T-helper 1 cell treated with Interleukin-12 subunit alpha and Interleukin-12 subunit beta and Interleukin-4 antibody, amounts not matched to agents 30 μg/mL and 1 μg/mL, for 36 hours (primary cell): ENCODE data around the gene MYO15A.
A peak's percentile ranks its signal among the peaks of the same experiment; 100 is the strongest.

ENCODE experiments used
- H3K27ac Mint-ChIP-seq: one replicate; pipeline ENCODE4 v1.8.0; 2021; ENCODE audit warnings: mild to moderate bottlenecking, mixed read lengths
- H3K27me3 Mint-ChIP-seq: one replicate; pipeline ENCODE4 v1.8.0; 2021; ENCODE audit warnings: low read depth, mixed read lengths
- H3K36me3 Mint-ChIP-seq: one replicate; pipeline ENCODE4 v1.8.0; 2021; ENCODE audit warnings: low read depth, mixed read lengths
- H3K4me1 Mint-ChIP-seq: one replicate; pipeline ENCODE4 v1.8.0; 2021; ENCODE audit warnings: low read depth, mixed read lengths
- H3K4me3 Mint-ChIP-seq: one replicate; pipeline ENCODE4 v1.8.0; 2021; ENCODE audit warnings: mild to moderate bottlenecking, moderate library complexity, mixed read lengths
- H3K9me3 Mint-ChIP-seq: one replicate; pipeline ENCODE4 v1.8.0; 2021; ENCODE audit warnings: mixed read lengths

Gene MYO15A

DNA sequence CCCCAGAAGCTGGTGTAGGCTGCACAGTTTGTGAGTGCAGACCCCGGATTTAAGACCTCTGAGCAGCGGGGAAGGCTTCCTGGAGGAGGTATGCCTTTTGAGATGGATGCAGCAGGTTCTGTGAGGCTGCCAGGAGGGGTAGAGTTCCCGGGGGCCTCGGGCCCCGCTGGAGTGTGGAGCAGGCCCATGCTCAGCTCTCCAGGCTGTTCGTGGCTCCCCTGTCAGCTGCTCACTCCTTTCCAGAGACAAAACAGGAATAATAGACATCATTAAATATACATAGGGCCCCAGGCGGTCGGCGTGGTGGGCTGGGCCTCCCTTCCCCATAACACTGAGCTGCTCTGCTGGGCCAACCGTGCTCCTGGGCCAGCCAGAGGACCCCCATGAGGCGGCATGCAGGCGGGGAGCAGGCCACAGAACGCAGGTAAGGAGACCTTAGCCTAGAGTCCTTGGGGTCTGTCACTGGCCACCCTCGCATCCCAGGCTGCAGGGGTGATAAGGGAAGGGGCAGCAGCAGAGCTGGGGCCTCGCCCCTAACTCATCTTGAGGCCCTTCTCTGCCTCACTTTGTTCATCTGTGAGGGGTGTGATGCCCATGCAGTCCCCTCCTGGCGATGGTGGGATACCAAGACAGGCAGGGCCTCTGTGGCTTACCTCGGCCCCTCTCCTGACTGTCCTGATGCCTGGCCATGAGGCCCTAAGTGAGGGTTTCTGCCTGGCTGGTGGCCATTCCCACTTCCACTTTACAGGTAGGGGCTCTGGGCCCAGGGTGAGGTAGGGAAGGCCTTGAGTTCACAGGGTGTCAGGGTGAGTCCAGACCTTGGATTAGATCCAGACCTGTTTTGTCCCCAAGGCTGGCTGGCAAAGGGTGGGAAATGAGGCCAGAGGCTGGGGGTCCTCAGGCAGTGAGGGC is at the start of gene MYO15A:
Gene MYO15A (plus strand): TSS at position 356 of the 912 bp plus-strand sequence. CDS start 10,045 bp downstream, outside the sequence.
- H3K27me3 Mint-ChIP-seq: no peaks in the 10 kb centered on the region
- H3K36me3 Mint-ChIP-seq: peaks cover 4% of the 10 kb centered on the region
- H3K27ac Mint-ChIP-seq: no peak within 1 kb of the TSS
- H3K4me1 Mint-ChIP-seq: no peaks in the 10 kb centered on the region
- H3K4me3 Mint-ChIP-seq: no peak within 1 kb of the TSS
- no peaks in the 10 kb centered on the region for H3K9me3 Mint-ChIP-seq

DNA sequence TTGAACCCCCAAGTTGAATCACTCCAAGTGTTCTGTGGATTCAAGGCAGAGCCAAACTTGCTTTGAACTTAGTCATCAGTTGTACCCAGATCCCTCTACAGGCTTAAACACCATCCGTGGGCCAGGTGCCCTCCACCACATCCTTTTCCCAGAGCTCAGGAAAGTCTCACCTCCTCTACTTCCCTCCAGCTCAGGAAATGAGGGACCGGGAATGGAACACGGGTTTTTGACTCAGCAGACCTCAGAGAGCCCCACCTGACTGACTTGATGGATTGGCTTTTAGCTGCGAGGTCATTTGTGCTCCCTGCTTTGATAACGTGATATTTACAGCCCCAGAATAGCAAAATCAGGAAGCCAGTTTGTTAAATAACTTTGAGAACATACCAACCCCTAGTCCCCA is 49.3 kb upstream of the MYO15A start:
- H3K27me3 Mint-ChIP-seq: no peaks in the 10 kb centered on the region
- peaks cover 24% of the 10 kb centered on the region for H3K36me3 Mint-ChIP-seq
- H3K4me3 Mint-ChIP-seq: no peak overlapping the region
- H3K9me3 Mint-ChIP-seq: no peaks in the 10 kb centered on the region
- H3K4me1 Mint-ChIP-seq: no peaks in the 10 kb centered on the region
- H3K27ac Mint-ChIP-seq: no peak overlapping the region

DNA sequence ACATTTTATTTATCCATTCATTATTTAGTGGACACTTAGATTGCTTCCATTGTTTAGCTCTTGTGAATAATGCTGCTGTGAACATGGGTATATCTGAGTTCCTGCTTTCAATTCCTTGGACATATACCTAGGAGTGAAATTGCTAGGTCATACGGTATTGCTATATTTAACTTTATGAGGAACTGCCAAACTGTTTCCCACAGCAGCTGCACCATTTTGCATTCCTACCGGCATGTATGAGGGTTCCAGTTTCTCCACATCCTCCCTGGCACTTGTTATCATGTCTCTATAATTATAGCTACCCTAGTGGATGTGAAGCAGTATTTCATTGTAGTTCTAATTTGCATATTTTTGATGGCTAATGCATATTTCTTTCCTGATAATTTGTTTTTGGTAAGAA is 44.5 kb upstream of the MYO15A start:
- Mint-ChIP-seq H3K4me3 (no peak overlapping the region), H3K27ac (no peak overlapping the region), H3K27me3 (no peaks in the 10 kb centered on the region), H3K4me1 (no peaks in the 10 kb centered on the region), H3K36me3 (peaks cover 16% of the 10 kb centered on the region), H3K9me3 (no peaks in the 10 kb centered on the region)

DNA sequence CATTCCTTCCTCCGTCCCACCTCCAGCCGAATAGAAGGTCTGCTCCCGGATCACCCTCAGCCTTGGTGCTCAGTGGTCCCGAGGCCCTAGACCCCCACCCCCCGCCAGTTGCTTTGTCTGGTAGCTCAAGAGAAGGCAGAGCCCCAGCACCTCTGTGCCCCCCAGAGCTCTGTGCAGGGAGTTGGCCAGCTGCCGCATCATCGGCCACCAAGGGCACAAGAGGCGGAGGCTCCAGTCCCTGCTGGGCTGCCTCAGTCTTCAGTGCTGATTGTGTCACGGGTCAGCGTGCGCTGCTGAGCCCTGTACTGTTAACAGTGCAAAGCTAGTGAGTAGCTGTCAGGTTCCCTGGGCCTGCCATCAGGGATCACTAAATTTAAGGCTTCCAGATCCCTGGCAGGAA is 43.0 kb upstream of the MYO15A start:
- Mint-ChIP-seq H3K4me3 (no peak overlapping the region), H3K27me3 (no peaks in the 10 kb centered on the region), H3K27ac (no peak overlapping the region), H3K9me3 (no peaks in the 10 kb centered on the region), H3K36me3 (peaks cover 10% of the 10 kb centered on the region), H3K4me1 (no peaks in the 10 kb centered on the region)

DNA sequence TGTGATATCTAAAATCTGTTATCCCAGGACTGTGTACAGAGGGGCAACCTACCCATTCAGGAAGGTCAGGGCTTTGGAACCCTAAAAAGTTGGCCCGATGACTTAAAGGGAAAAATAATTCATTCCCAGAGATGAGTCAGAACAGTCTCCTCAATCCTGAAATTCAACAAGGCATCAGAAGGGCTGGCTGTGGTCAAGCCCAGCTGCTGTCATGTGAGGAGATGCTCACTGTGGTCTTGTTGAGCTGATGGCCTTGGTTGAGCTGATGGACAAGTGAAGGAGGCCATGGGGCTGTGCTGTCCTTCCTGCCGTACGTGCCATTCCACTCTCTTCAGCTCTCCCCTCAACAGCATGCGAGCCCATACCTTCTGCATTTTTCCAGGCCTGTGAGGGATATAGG is 41.7 kb upstream of the MYO15A start:
- H3K27me3 Mint-ChIP-seq: peaks cover 11% of the 10 kb centered on the region
- H3K27ac Mint-ChIP-seq: no peak overlapping the region
- H3K4me1 Mint-ChIP-seq: peaks cover 7% of the 10 kb centered on the region
- peaks cover 10% of the 10 kb centered on the region for H3K36me3 Mint-ChIP-seq
- H3K4me3 Mint-ChIP-seq: no peak overlapping the region
- H3K9me3 Mint-ChIP-seq: no peaks in the 10 kb centered on the region

DNA sequence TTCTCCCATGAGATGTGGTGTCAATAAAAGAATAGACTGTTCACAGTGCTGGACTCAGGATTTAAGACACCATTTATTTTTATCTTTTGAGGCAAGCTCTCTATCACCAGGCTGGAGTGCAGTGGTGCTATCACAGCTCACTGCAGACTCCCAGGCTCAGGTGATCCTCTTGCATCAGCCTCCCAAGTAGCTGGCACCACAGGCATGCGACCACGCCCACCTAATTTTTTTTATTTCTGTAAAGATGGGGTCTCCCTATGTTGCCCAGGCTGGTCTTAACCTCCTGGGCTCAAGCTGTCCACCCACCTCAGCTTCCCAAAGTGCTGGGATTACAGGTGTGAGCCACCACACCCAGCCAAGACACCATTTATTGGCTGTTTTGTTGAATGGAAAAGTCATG is 39.5 kb upstream of the MYO15A start:
- Mint-ChIP-seq H3K27me3 (peaks cover 13% of the 10 kb centered on the region), H3K36me3 (peaks cover 6% of the 10 kb centered on the region), H3K9me3 (no peaks in the 10 kb centered on the region), H3K27ac (no peak overlapping the region), H3K4me1 (peaks cover 7% of the 10 kb centered on the region), H3K4me3 (no peak overlapping the region)

DNA sequence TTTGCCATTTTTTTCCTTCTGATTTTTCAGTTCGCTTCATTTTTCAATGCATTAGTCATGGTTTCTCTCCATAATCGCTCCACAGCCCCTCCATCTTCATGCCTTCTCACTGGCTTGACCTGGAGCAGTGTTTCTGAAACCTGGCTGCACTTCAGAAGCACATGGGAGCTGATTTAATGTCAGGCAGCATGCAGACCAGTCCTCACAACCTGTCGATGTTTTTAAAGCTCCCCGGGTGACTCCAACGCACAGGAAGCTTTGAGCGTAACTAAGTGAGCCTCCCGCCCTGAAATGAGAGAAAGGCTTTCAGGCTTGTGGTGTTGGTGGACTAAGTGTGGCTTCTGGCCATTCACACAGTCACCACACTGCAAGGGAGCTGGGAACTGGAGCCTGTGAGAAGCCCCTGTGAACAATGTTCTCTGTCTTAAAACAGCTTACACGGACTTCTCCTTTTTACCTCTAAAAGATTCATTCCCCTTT is 37.7 kb upstream of the MYO15A start:
- Mint-ChIP-seq H3K27me3 (peaks cover 25% of the 10 kb centered on the region), H3K27ac (no peak overlapping the region), H3K9me3 (no peaks in the 10 kb centered on the region), H3K36me3 (no peaks in the 10 kb centered on the region), H3K4me1 (peaks cover 7% of the 10 kb centered on the region), H3K4me3 (no peak overlapping the region)

GRCh38 chr17:18071751-18072150 is 36.8 kb upstream of the MYO15A start:
- no peaks in the 10 kb centered on the region for H3K36me3 Mint-ChIP-seq
- no peak overlapping the region for H3K4me3 Mint-ChIP-seq
- peaks cover 7% of the 10 kb centered on the region for H3K4me1 Mint-ChIP-seq
- H3K9me3 Mint-ChIP-seq: no peaks in the 10 kb centered on the region
- H3K27me3 Mint-ChIP-seq: peaks cover 29% of the 10 kb centered on the region
- H3K27ac Mint-ChIP-seq: no peak overlapping the region

DNA sequence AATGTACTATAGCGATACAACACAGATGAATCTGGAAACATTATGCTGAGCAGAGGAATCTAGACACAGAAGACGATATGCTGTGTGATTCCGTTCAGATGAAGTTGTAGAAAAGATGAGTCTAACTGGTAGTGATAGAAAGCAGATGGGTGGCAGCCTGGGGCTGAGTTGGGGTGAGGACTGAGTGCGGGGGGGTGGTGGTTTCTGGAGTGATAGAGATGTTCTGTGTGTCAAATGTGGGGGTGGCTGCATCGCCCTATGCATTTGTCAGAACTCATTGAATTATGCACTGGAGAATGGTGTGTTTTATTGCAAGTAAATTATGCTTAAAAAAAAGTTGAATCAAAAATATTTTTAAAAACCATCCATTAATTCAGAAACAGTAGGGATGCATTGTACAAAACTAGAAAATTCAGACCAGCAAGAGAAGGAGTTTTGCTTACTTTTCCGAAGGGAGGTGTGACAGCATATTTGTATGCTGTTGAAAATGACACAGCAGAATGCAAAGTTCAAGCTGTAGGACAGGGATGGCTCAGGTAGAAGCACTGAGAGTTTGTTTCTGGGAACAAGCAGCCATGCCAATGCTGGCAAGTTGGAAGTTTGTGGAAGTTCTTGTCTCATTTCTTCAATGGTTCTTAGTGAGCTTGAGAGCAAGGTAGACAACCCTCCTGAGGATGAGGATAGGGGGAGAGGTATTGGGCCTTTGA is 33.8 kb upstream of the MYO15A start:
- Mint-ChIP-seq H3K9me3 (no peaks in the 10 kb centered on the region), H3K4me1 (peaks cover 7% of the 10 kb centered on the region), H3K36me3 (no peaks in the 10 kb centered on the region), H3K27me3 (peaks cover 35% of the 10 kb centered on the region), H3K27ac (no peak overlapping the region), H3K4me3 (no peak overlapping the region)

DNA sequence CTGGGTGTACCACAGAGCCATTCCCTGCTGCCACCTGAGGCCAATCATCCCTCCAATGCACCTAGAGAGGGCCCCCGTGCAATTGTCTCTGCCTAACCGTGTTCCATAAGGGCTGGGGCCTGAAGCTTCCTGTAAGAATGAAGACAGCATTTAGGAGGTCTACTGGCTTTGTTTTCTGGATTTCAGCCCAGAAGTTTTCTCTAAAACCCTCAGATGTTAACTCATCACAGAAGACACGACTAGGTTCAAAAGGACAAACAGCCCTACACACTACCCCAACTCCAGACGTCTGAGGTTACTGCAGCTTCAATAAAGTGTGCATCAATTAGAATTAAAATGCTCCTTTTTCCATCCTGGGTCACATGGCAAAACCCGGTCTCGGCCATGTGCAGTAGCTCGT is 31.6 kb upstream of the MYO15A start:
- H3K36me3 Mint-ChIP-seq: no peaks in the 10 kb centered on the region
- peaks cover 24% of the 10 kb centered on the region for H3K27me3 Mint-ChIP-seq
- no peaks in the 10 kb centered on the region for H3K9me3 Mint-ChIP-seq
- no peaks in the 10 kb centered on the region for H3K4me1 Mint-ChIP-seq
- no peak overlapping the region for H3K27ac Mint-ChIP-seq
- no peak overlapping the region for H3K4me3 Mint-ChIP-seq

- no peak overlapping the region for H3K27ac Mint-ChIP-seq
- H3K4me3 Mint-ChIP-seq: no peak overlapping the region
- no peaks in the 10 kb centered on the region for H3K9me3 Mint-ChIP-seq
- no peaks in the 10 kb centered on the region for H3K4me1 Mint-ChIP-seq
- H3K36me3 Mint-ChIP-seq: no peaks in the 10 kb centered on the region
- peaks cover 21% of the 10 kb centered on the region for H3K27me3 Mint-ChIP-seq
Observed at GRCh38 chr17:18079543-18079942, 29.0 kb upstream of the MYO15A start.

GRCh38 chr17:18084256-18084655 is 24.3 kb upstream of the MYO15A start:
- Mint-ChIP-seq H3K4me3 (no peak overlapping the region), H3K9me3 (no peaks in the 10 kb centered on the region), H3K4me1 (peaks cover 17% of the 10 kb centered on the region), H3K36me3 (peaks cover 2% of the 10 kb centered on the region), H3K27ac (no peak overlapping the region), H3K27me3 (peaks cover 5% of the 10 kb centered on the region)

- peaks cover 27% of the 10 kb centered on the region for H3K4me1 Mint-ChIP-seq
- no peaks in the 10 kb centered on the region for H3K9me3 Mint-ChIP-seq
- peak within 1 kb of the TSS; percentile 93 for H3K27ac Mint-ChIP-seq
- no peaks in the 10 kb centered on the region for H3K27me3 Mint-ChIP-seq
- peak within 1 kb of the TSS; percentile 99 for H3K4me3 Mint-ChIP-seq
- peaks cover 14% of the 10 kb centered on the region for H3K36me3 Mint-ChIP-seq
Observed at GRCh38 chr17:18087610-18088491, 20.7 kb upstream of the MYO15A start, which contains the start of gene DRG2. TSS of gene DRG2 (plus strand) at chr17:18087948. CDS start at chr17:18088024, 76 bp downstream.

- Mint-ChIP-seq H3K4me1 (peaks cover 30% of the 10 kb centered on the region), H3K4me3 (peak overlapping the region; percentile 60), H3K27me3 (no peaks in the 10 kb centered on the region), H3K27ac (peak overlapping the region; percentile 55), H3K9me3 (no peaks in the 10 kb centered on the region), H3K36me3 (peaks cover 25% of the 10 kb centered on the region)
Observed at GRCh38 chr17:18089613-18090012, 18.9 kb upstream of the MYO15A start.
